HG03045 (cell line): Measurements from ENCODE around the gene MEF2C.

Experiments used
- ATAC-seq: cut with Tn5 transposase; IDR thresholded peaks from one replicate; pipeline ENCODE4 v1.9.1; 2021; ENCODE audit warnings: mild to moderate bottlenecking, moderate library complexity; ENCODE audit not compliant: unreplicated experiment

The MEF2C gene

DNA sequence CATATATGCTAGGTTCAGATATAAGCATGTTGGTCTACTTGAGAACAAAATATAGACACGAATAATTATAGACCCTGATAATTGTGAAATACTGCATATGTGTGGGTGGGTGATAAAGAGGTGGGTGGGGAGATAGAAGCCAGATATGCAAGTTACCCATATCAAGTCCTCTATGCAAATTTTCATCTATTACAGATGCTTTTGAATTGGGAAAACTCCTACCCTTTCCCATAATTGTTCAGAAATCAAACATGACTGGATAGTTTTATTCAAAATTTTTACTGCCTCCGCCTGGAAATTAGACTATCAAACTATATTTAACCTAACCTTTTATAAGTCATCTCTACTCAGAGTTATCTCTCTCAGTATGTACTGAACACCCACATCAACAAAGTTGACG is 157.5 kb downstream of the MEF2C start:
- no peak for ATAC-seq

DNA sequence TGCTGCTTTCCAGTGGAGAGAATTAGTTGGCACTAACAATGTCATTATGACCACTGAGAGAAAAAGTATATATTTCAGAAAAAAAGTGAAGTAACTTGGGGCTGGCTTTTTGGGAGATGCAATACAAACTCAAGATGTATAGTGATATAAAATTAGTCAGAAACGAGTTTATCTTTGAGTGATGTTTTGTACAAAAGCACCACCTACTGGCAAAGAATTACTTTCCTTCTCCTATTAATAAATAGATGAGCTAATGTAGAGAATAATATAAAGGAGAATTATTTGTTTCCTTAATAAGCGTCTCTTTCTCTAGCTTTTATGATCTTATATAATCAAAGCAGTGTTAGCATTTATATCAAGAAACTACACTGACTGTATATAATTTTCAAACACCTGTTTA is 158.8 kb downstream of the MEF2C start:
- no peak for ATAC-seq

DNA sequence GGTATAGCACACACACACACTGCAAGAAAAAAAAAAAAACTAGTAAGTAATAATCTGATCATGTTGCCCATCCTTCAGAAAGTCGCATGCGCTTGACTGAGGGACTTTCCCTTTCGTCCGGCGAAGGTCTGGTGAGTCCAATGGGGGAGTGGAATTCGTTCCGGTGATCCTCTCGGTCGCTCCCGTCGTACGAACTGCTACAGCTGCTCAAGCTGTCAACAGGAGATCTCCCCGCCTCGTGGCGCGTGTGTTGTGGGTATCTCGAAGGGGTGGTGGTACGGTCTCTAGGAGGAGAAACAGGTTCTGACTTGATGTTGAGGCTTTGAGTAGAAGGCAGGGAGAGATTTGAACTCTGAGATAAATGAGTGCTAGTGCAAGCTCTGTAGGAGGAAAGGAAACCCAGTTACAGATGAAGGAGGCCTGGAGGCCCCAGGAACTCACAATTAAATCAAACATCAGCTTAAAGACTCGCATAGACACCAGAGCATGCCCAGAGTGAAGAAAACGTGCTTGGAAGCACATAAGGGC is 160.4 kb downstream of the MEF2C start:
- no peak for ATAC-seq

DNA sequence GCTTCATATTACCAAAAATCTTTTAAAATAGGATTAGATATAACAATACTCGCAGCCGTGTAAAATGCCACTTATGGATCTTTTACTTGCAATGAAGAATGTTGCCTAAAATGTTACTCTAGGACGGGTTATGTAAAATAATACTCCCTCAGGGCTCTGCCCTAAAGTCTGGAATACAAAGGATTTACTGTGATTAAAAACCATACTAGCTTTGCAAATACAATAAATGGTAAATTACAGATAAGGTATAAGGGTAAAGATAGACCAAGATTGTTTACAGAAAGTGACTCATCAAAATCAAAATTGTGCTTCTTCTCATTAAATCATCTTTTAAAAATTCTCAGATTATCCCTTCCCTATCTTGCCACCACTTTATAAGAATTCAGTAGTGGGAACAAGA is 163.6 kb downstream of the MEF2C start:
- ATAC-seq, result no peak

DNA sequence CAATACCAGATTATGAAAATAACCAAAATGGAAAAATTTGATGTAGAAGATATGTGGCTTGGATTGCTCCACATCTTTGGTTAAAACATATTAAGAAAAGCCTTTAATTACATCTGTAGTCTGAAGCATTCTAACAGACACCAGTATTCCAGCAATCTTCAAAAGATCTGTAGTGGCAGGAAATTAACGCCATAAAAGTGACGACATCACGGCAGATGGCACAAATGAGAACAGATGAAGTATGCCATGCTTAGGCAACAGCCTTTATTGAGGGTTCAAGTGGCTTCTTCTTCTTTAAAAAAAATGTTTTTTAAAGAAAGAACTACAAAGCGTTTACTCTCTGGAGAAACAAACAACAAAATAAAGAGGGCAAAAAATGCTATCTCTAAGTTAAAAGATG is 164.2 kb downstream of the MEF2C start:
- ATAC-seq, result no peak

DNA sequence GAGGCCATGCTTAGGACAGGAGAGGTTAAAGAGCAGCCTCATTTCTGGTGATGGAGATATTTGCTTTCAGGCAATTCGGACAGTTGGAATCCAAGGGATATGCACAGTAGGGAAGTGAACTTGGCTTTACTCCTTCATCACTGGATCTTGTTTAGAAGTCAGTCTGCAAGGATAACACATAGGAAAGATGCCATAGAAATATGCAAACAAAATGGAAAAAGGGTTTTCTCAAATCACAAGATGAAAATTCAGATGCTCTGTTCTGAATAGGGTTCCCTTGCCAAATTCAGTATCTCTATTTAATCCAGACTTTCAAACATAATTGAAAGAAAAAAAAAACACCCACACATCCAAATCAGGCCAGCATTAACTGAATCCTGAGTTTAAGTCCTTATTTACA is 166.9 kb downstream of the MEF2C start:
- no peak for ATAC-seq

DNA sequence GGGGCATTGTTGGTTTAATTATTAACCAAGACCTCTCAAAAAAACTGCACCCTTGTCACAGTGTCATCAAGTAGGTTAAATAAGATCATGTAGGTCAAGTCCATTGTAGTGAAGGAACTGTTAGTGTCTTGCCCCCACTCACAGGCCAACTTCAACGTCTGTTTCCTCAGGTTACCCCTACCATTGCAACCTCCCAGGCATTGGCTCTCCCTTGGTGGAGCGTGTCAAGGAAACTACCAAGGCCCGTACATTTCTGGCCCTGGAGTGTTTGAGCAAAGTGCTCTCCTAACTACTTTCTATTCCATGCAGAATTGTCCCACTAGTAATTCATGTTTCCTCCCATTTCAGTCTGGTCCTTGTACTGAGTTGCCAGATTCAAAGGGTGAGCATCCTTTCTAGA is 167.5 kb downstream of the MEF2C start:
- no peak for ATAC-seq

DNA sequence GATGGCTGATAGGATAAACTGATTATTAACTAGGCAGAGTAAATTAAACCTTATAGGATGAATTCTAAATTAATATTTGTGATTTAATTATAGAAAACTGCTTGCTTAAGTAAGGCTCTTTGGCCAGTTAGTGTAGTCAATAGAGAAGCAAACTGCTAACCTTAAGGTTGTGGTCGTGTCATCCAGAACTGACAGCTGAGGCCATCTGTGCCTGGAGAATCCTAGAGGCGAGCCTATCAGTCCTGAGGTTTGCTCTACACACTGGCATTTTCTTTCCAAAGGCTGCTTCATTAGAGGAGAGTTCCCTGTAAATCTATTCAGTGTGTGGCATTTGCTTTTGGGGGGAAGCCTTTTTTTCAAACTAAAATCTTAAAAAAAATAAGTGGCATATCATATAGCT is 169.2 kb downstream of the MEF2C start:
- no peak for ATAC-seq

DNA sequence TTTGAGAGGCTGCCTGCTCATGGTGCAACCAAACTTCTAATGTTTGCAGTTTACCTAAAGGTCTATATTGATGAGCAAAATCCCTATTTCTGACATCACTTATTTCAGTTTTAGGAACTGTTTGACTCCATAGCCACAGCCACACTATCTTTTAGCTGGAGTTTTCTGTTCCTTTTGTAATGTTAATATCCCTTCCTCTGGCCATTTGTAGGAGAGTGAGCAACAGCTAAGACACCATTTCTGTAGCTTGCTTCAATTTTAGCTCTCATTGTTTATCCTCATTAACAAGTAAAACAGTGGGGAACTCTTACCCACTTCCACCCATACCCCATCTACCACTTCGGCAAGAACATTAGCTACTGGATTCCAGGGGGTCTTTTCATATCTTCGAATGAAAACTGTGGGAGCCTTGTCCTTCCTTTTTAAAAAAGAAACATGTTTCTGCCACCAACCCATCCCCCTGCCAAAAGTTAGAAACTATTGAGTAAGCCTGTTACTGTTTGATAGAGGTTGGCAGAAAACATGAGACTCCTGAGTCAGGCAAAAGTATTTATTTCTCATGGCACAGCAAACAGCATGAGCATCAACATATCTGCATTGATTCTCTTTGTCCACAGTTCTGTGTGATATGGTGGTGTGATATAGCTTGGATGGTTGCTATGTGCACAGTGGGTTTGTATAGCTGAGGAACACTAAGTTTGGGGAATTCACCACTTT is 174.1 kb downstream of the MEF2C start:
- no peak for ATAC-seq

DNA sequence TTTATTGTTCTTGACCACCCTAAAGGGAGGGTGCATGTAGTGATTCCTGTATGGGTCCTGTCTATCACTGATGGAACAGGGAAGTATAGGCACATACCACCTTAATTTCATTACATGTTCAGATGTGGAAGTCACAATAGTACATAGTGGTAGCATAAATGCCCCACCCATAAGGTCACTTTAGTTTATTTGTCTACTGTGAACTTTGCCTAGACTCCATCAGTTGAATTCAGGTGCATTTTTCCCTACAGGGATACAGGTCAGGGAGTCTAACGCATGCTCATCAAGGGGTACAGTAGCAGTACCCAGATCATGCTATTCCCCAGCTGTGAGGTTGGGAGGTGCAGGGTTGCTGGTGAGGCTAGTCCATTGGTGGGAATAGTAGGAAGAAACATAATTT is 175.0 kb downstream of the MEF2C start:
- ATAC-seq, result no peak

DNA sequence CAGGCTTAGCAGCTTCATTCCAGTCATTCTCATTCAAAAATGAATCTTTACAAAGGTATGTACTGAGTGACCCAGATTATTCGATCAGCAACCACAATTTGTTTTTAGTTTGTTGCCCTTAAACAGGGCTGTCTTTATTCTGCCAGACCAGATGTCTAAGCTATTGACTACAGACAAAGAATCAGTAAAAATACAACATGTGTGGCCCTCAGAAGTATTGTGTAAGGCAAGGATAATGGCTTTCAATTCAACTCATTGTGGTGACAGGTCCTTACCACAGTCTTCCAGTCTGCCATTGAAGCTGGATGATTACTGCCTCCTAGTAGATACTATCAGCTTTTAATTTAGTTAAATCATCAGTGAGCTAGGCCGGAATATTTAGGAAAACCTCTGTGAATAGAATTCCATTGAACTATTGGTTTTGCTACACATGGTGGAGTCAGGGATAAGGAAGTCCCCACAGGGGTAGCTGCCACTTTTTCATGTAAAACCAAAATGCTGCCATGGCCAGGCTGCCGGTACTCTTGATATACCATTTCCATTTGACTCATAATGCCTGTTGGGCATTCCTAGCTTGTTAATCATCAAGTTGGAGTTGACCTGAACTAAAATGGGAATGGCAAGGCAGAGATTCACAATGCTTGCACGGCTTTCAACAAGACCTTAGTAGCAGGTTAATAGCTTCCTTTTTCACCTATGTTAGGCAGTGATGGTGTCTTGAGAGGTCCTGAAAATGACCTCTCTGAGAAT is 175.6 kb downstream of the MEF2C start:
- no peak for ATAC-seq

DNA sequence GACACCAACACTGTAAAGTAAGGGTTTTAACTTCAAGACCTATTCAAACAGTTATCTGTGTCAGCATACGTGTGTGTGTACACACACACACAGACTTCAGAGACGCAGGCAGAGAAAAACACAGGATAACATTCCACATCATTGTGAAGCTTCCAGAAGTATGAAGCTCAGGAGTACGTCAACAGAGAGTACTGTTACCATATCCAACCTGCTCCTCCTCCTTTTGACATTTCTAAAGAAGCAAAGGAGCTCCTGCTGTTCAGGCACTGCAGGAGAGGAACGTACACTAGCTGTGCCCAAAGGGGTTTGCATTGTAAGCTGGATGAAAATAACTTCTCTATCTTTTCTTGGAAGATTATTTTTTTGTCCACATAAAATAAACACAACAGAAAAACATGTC is 180.7 kb downstream of the MEF2C start:
- no peak for ATAC-seq

DNA sequence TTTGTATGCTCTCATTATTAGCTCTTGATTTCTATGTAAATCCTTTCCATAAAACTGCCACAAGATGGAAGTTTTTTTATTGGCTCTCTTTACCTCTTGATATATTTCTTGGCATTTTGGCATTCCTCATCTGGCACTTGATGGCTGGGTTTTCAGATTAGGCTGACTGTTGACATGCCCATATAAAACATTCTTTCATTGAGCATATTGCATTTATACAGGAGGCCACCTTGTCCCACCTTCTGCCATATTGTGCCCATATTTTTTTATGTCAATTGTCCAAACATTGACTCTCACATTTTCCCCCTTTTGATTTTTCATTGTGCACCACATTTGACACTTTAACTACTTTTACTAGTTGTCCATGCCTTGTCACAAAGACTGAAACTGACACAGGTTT is 182.9 kb downstream of the MEF2C start:
- no peak for ATAC-seq

DNA sequence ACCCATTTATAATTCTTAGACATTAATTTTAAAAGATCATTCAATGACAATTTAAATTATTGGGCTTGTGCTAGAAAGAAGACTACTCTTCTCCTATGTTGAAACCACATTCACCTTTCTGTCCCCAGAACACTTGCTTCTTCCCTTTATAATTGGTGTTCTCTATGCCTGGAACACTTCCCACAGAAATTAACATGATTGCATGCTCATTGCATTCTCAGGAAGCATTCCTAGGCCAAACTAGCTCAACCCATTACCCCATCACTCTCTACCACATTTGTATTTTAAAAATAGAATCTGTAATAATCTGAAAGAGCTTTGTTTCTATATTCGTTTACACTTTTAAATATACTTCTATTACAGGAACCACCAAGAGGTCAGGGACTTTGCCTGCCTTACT is 184.7 kb downstream of the MEF2C start:
- ATAC-seq, result no peak

DNA sequence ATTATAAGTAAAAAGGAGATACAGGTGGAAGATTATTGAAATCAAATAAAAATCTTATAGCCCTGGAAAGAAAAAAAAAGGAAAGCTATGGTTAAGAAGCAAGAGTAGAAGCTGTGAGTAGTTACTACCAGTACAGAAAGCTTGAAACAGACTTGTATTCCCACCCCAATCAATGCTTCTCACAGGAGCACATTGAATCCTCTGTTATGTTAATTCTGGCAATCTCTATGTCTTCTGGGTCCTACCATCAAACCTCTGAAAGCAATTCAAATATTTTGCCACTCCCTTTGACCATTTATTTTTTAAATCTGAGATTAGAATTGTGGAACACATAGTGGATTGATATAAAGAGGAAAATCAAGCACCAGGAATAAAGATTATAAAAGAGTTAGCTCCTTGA is 186.5 kb downstream of the MEF2C start:
- ATAC-seq, result no peak

DNA sequence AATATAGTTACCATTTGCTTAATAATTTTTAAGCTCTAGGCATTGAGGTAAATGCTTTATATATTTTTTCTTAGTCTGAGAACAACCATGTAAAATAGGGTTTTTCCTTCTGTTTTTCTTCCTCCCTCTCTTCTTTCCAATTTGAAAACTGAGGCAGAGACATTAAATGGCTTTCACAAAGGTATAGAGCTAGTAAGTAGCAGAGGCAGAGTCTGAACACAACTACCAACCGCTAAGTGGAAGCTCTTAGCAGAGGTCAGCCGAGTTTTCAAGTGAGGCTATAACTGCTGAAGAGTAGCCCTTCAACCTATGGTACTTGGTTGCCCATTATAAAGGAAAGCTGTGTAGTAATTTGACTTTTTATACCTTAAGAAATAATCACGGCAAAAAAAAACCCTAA is 187.1 kb downstream of the MEF2C start:
- ATAC-seq, result no peak

DNA sequence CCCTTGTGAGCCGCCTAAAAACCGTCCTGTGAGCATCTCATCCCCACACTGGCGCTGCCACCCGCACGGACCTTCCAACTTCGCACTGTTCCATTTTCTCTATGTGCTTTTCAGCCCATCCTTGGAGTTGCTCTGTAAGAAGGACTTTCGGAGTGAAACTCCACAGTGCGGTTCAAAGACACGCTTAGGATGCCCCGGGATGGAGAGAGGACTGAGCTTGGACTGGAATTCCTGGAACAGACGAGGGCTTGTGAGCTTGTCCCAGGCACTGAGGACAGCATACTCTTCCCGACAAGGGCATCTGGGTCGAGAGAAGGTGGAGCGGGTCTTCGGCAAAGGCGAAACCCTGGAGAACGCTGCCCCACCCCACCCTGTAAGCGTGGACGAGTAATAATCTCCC is 187.8 kb downstream of the MEF2C start:
- no peak for ATAC-seq

DNA sequence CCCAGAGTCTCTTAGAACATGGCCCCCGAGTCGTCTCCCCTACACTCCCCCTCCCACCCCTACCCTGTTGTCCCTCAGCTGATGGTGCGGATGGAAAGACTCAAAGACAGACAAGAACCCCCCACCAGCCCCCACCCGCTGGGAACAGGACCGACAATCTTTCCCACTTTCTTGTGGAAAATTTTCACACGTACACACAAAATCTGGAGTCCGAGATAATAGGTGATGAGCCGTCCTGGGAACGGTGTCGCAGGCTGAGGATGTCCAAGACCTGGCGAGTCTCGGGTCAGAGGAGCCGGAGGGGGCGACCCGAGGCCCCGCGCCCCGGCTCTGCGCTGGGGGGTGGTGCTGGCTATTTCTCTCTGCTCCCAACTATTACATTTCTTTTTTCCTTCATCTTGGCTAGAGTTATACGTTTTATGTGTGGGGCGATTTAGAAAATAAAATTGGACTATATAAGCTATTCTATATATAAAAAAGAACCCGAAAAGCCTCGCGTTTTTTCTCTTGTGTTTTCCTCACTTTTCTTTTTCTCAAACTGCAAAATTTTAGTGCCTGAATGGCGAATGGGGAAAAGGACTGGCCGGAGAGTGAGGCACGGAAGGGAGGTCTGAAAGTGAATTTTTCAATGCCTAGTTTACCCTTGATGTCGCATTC is 188.8 kb downstream of the MEF2C start:
- ATAC-seq, result no peak

DNA sequence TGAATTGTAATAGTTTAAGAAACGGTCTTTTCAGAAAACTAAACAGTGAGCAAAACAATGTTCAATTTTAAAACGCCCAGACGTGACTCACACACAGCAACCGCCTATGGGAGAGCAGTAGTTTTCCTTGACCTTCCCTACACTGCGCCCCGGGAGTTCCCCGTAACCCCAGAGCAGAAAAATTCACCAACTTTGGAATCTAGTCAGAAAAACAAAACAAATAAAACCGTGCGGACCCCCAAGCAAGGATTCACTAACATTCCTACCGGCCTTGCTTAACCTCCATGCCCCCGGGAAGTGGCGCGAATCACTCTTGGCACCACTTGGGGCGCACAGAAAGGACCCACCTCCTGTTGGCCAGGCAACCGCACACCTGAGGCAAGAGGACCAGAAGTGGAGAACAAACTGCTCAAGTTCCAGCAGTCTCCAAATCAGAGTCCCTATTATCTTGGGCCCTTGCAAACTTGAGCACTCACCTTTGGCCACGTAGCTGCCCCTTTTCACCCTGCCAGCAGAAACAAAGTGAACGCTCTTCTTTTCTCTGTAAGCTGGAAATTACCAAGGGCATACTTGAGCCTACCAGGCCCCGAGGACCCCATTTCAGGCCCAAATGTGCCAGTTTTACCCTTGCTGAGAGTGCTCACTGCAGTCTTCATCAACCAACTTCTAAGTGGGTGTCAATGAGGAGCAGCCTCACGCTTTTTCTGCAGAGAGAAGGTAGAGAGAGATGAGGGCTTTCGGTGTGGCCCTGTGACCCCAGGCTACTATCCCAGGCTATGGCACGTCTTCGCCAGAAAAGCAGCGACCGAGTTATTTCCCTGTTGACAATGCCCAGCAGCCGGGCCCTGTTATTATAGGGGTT is 189.7 kb downstream of the MEF2C start:
- ATAC-seq, result no peak

DNA sequence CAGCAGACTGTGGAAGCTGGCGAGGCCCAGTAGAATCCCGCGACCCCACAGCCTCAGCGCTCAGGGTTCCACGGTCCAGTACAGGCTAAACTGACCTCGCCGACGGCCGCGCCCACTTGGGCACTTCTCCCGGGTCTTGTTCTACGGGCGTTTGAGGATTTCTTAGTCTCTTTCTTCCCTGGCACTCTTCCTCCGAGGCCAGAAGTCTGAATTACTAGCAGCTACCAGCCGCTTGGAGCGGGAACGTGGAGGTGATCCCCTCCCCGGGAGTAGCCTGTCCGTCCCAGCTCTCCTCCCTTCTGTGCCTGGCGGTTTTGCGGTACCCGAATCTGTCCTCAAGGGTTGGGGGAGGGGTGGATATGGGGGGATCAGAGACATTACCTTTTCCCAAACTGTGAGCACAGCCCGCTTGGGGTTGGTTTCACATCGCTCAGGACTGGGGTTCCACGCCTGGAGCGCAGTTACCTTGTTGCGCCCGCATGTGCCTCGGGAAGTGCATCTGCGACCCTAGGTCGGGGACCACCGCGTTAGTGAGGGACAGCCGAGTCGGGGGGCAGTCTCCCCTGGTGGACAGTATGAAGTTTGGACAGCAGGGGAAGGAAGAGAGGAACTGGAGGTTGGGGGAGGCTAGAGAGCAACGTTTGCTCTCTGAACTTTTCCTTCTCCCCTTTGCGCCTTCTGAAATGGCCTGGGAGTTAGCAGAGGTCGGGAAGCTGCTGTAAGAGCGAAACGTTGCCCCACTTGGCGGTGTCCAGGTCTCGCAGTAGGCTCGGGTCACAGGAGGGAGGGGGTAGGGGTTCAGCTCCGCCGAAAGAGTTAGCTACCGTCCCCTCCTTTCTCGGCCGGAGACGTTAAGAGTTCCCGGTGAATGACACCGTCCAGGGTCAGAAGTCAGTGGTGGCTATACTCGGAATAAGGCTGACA is 190.8 kb downstream of the MEF2C start:
- no peak for ATAC-seq
